DMS153 (cell line): Measurements from ENCODE around the gene ADGRF3.
"Not testable (repeated sequence)": the region's sequence is repeated elsewhere in the genome, so short reads cannot be mapped to it uniquely, and the experiment has no call there.

ENCODE experiments used
- DNase-seq: peaks from one replicate; lab custom pipeline; 2025; lab: John Stamatoyannopoulos, UW

Gene ADGRF3

DNA sequence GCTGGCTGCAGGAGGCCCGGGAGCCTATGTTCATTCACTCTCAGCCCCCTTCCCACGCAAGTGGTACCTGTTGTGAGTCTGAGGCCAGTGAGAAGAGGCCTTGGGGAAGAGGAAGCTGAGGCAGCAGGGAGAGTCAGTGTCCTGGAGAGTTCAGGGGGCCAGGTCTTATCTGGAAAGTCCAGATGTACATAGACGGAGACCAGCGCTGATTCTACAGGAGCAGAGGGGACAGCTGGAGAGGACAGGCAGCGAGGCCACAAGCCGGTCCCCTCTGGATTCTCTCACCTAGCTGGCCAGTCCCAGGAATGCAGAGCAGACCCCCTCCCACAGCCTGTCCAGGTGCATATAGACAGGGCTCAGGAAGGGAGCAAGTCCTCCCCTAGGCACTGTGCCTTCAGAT, 29.7 kb downstream of the ADGRF3 start:
- no peak for DNase-seq

DNA sequence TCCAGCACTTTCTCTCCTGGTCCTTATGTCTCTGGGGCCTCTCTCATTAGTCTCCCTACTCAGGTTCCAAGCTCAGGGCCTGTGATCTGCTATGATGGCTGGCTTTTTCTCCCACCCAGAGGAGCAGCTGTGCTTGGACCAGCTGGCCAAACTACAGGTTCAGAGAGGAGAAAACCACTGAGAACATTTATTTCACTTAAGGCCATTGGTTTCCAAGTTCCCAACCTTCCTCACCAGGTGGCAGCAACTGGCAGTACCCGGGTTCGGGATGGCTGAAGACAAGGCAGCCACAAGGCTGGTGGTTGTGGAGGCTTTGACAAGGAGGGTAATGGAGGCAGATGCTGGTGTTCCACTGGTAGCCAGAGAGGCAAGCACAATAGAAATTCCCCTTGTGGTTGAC, 30.5 kb downstream of the ADGRF3 start:
- no peak for DNase-seq

GRCh38 chr2:26314243-26314642, 32.3 kb downstream of the ADGRF3 start:
- DNase-seq = no peak

DNA sequence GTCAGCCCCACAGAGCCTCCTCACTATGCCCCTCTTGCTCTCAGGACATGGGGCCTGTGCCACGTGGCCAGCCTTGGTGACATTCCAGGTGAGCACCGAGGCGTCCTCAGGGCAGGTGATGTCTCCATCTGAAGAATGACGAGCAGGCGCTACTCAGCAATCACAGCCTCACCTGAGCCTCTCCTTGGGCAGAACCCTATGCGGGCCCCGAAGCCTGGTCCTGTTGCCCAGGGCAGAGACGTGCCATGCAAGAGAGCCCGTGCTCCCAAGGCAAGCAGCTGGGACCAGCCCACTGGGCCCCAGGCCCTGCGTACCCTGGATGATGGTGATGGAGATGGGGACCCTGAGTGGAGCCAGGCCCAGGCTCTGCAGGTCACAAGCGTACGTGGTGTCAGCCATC, 33.1 kb downstream of the ADGRF3 start:
- DNase-seq = no peak

DNA sequence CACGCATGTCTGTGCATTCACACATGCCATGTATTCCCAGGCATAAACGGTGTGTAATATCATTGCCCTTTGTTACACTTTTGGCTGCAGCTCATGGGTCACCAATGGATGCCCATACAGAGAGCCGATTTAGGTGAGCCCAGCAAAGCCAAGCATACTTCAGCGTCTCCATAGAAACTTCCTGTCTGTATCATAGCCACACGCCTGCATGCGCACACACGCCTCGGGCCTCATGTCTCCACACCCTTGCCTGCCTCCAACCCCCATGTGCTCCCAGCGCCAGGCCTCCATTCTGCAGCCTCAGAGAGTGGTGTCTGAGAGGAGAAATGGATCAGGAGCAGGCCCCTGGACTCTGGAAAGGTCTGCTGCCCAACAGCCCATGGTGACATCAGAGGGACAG, 34.1 kb downstream of the ADGRF3 start:
- no peak for DNase-seq

DNA sequence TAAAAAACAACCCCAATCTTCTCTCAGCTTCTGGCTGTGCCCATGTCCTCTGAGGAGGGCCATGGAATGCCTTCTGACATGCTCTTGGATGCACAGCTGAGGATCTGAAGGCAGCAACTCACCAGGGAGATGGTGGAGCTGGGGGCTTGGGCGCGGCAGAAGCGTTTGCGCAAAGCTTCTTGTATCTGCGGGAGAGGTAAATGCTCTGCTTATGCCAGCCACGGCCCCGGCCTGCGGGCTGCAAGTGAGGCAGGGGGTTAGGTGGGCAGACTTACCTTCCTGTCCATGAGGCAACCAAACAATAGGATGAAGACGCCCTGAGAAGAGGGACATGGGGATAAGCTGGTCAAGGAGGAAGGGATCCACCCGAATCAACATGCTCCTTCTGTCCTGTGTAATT, 36.7 kb downstream of the ADGRF3 start:
- no peak for DNase-seq

DNA sequence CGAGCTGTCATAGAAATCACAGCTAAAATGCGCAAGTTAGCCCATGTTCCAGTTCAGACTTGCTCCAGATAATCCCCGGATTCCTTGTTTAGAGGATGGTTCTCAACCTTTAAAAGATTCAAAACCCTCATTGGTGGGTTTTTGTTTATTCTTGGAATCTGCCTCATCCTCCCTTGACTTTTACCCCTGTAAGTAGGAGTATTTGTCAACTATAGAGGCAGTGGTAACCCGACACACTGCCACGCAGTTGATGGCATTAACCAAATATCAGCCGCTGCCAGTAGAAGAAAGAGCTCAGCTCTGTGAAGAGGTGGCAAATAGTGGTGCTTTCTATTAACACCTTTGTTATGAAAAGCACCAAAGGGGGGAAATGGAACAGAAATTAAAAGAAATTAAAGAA, 41.0 kb downstream of the ADGRF3 start:
- DNase-seq = no peak

GRCh38 chr2:26305094-26305493, 41.5 kb downstream of the ADGRF3 start:
- DNase-seq = not testable (repeated sequence)

- DNase-seq = no peak
Observed at GRCh38 chr2:26302846-26303245, 43.7 kb downstream of the ADGRF3 start.

GRCh38 chr2:26300234-26300925, 46.2 kb downstream of the ADGRF3 start:
- no peak for DNase-seq

GRCh38 chr2:26299471-26300101, 47.0 kb downstream of the ADGRF3 start:
- DNase-seq = no peak

DNA sequence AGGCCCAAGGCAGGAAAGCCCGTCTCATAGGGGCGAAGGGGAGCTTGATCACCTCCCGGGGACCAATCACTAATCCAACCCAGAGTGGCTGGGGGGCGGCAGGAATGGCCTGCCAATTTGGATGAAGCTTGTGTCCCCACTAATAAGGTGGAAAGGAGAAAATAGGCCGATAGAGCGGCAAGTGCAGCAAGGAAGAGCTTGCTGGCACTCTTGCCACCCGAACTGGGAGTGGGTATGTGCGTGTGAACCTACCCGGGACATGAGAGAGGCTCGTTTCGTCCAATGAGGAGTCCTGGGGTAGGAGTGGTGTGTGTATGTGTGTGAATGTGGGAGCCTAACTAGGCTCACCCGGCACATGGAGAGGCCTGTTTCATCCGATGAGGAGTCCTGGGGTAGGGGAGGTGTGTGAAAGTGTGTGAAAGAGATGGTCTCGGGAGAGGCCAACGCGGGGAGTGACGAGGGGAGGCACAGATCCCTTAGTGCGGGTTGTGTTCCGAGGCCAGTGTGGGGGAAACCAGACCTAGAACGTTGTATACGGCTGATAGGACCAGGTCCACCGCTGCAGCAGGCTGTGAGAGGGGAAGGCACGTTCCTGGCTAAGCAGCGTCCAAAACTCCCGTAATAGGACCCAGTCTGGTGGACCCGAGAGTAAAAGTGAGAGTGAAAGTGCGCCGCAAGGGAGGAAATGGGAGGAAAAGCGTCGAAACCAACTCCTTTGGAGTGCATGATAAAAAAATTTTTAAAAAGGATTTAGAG, 47.8 kb downstream of the ADGRF3 start:
- no peak for DNase-seq

GRCh38 chr2:26298286-26298637, 48.3 kb downstream of the ADGRF3 start:
- DNase-seq = no peak

GRCh38 chr2:26297061-26297460, 49.5 kb downstream of the ADGRF3 start:
- DNase-seq = no peak

DNA sequence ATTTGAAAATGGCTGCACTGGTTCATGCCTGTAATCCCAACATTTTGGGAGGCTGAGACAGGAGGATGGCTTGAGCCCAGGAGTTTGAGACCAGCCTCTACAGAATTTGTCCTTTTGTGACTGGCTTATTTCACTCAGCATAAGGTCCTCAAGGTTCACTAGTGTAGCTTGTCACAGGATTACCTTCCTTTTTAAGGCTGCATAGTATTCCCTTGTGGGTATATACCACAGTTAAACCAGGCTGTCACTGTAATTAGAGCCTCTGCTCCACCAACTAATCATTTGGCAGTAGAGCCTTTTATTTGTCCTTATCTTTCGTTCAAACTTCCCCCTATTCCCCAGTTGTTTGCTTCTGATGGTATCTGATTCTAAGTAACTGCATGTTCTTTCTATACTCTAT, 51.1 kb downstream of the ADGRF3 start:
- DNase-seq = no peak

DNA sequence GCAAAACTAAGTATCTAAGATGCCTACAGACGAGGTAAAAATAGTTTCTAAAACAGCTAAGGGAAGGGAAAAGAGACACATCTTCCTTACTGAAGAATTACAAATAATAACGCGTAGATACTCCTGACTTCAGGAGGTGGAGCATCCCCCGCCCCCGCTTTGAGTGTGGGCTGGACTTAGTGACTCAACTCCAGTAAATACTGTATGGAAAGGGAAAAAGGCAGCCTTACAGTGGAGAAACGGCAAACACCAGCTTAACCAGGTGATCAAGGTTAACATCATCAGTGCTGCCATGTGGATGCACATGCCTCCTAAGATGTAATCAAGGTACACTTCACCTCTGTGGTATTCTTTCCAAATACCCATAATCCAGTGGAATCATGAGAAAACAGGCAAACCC, 53.9 kb downstream of the ADGRF3 start:
- DNase-seq = no peak

DNA sequence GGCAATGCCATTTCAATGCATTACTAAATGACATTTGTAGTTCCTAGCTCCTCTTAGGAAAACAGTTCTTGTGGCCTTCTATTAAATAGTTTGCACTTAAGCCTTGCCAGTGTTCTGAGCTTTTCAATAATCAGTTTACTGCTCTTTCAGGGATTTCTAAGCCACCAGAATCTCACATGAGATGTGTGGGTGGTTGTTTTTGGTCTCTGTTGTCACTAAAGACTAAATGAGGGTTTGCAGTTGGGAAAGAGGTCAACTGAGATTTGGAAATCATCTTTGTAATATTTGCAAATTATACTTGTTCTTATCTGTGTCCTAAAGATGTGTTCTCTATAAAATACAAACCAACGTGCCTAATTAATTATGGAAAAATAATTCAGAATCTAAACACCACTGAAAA, 56.6 kb downstream of the ADGRF3 start:
- DNase-seq = no peak

DNA sequence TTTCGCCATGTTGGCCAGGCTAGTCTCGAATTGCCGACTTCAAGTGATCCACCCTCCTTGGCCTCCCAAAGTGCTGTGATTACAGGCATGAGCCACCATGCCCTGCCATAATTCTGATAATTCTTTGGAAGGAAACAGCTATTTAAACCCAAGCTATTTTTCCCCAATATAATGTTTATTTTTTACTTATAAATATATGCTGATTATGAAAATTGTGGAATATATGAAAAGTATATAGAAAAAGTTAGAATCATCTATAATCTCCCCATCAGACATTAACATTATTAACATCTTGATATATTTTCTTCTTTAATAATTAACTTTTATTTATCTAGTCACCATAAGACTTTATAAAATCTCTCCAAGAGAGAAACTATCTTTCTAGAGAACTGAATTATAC, 60.7 kb downstream of the ADGRF3 start:
- no peak for DNase-seq

DNA sequence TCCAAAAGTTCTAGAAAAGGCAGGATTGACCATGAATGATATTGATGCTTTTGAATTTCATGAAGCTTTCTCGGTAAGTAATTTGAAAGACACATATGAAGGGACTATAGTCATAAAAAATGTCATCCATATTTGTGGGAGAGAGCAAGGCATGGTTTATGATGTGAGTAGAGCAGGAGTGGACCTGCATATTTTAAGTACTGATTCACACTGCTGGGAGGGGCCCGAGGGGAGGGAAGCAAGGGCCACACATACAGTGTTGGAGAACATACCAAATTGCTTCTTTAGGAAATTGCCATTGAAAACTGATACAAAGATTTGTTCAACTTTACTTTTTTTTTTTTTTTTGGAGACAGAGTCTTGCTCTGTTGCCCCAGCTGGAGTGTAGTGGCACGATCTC, 62.5 kb downstream of the ADGRF3 start:
- DNase-seq = no peak

DNA sequence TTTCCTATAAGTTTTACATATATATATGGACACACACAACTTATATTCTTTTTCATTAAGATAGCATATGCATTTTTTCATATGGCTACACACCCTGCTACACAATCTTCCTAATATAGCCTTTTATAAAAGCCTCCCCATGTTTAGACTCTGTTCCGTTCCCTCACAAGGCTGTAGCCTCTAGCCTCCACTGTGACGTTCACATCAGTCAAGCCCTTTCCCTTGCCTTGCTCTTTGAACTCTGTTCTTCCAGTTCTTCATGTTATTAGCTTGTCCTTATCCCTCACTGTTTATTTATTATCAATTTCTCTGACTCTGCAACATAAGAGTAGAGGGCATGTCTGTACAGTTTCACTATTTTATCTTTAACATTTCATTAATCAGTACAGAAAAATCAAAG, 63.0 kb downstream of the ADGRF3 start:
- DNase-seq = no peak

- no peak for DNase-seq
Observed at GRCh38 chr2:26281226-26281625, 65.4 kb downstream of the ADGRF3 start.

GRCh38 chr2:26279886-26280285, 66.7 kb downstream of the ADGRF3 start:
- DNase-seq = no peak

GRCh38 chr2:26276484-26277227, 69.9 kb downstream of the ADGRF3 start:
- DNase-seq = no peak
